Measurements from ENCODE around the gene ACTG1. TPM values are rescaled to one million over a fixed set of nuclear protein-coding genes. Genes with fewer than 3 reads are reported as not detected.

The ACTG1 gene
- total RNA-seq, 1 donor from 2014 or later = 3,444 TPM

DNA sequence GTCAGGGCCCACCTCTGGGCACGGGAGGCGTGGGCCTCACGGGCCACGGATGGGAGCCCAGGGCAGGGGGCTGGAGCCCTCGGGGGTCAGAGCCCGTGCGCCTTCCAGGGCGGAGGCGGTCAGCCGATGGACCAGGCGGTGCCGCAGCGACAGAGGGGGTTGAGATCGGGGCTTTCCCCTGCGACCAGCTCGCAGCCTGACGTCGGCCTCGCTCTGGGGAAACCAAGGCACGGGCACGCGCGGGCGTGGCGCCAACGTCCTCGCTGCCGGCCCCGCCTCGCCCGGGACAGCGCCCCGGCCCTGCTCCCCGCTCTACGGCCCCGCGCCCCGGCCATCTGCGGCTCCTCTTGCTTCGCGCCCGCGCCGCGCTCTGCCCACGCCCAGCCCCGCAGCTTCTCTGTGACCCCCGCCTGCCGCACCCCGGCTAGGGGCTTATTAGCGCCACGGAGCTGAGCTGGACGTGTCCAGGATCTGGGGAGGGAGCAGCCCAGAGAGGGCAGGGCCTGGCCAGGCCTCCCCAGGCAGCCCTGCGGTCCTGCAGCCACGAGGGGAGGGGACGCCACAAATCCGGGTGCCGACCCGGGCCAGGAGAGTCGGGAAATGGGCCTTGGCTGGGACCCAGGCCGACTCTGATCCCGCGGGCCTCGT lies 13.5 kb downstream of the ACTG1 start:
- no peak for DNase-seq (ENCODE audit: low read depth in 2 of 2)

DNA sequence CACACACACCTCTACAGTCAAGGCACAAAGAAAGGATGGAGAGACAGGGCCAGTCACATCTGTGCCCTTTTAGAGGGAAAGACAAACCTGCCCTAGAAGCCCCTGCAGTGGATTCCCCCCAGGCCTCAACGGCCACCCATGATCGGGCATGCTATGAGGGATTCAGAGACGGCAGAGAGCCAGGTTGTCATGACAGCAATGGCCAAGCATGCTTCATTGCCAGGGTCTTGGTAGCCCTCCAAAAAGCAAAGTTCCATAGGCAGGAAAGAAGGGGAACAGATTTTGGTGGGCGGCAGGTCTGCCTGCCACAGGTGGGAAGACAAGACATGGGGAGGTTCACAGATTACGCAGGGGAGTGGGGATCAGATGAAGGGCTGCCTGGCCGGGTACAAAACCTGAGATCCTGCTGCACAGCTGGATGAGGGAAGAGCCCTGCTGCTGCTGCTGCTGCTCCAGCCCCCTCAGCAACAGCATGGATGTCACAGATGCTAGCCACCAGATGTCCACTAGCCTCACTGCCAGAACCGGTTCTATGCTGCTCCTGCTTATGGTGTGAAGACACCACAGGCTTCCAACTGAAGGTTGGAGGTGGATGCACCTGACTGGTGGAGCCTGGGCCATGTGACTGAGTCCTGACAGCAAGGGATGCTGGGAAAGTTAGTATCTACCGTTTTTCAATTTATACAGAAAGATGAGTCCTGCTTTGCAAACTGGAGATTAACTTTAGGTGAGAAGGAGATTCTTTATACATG lies 17.8 kb downstream of the ACTG1 start:
- DNase-seq (ENCODE audit: low read depth in 2 of 2) = no peak

DNA sequence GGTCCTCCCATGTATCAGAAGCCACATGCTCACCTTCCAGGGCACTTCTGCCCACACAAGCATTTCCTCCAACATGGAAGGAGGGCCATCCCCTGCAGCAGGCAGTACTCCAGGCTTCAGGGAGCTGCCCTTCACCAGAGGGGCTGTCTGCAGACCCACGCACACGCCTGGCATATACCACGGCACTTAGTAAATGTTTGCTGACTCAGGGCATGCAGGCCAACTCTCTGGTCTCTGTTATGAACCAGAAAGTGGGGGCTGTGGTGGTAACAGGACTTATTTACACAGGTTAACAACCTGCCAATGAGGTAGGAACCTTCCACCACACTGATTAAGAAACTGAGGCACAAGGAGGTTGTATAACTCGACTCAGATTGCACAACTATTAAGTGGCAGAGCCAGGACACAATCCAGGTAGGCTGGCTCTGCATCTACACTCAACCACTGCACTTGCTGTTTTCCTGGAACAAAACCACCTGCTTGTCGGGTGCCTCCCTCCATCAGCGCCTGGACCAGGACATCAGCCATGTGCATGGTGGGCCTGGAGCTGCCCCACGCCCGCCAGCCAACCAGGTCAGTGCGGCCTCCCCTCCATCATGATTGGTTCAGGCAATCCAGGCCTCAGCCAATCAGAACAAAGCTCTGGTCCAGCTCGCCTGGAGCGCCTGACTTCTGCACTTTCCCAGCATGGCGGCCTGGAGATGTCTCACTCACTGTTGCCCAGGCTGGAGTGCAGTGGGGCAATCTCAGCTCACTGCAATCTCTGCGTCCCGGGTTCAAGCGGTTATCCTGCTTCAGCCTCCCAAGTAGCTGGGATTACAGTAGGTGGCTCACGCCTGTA lies 19.2 kb downstream of the ACTG1 start:
- DNase-seq (ENCODE audit: low read depth in 2 of 2) = no peak

DNA sequence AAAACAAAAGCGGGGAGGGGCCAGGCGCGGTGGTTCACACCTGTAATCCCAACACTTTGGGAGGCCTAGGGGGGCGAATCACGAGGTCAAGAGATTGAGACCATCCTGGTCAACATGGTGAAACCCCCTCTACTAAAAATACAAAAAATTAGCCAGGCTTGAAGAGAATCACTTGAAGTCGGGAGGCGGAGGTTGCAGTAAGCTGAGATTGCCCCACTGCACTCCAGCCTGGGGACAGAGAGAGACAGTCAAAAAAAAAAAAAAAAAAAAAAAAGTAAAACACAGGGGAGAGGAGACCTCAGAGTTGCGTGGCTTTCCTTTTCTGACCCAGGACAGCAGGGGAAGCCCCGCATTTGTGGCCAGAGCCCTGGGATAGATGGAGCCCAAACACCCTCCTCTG lies 19.9 kb downstream of the ACTG1 start:
- no peak for DNase-seq (ENCODE audit: low read depth in 2 of 2)

DNA sequence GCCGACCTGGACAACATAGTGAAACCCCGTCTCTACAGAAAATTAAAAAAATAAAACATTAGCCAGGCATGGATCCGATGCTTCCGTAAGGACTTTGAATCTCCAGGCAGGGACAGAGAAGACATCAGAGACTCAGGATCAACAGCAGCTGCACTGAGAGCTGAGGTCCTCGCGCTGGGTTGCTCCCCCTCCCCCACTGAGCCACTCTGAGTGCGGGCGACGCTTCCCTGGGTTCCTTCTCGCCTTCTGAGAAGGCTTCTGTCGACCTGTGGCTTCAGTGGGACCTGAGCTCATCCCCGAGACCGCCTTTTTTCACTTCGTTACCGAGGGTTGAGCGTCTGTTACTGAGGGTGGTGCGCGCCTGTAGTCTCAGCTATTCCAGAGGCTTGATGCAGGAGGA lies 20.4 kb downstream of the ACTG1 start:
- DNase-seq (ENCODE audit: low read depth in 2 of 2) = no peak

DNA sequence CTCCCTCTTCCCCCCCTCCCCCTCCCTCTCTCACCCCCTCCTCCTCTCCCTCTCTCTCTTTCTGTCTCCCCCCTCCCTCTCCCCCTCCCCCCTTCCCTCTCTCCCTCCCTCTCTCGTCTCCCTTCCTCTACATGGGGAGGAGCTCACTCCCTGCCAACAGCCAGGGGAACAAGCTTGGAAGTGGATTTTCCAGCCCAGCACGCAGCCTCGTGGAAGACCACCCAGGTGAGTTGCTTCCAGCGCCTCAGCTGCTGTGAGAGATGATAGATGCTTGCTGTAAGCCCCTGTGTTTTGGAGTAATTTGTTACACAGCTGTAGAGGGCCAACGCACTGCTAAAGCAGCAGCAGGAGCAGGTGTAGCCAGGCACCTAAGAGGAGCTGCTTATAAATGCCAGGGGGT lies 20.8 kb downstream of the ACTG1 start:
- no peak for DNase-seq (ENCODE audit: low read depth in 2 of 2)

DNA sequence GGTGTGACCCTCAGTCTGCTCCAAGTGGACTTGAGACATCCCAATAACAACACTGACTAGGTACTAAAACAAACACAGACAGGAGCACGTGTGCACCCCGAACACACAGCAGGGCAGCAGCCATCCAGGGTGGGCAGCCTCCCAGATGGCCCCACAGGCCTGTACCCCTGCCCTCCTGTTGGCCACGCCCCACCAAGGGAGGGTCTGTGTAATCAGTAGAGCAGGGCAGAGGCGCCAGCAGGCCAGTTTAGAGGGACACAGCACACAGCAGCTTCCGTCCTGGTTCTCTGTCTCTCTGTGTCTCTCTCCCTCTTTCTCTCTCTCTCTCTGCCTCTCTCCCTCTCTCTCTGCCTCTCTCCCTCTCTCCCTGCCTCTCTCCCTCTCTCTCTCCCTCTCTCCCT lies 21.4 kb downstream of the ACTG1 start:
- DNase-seq (ENCODE audit: low read depth in 2 of 2) = no peak

DNA sequence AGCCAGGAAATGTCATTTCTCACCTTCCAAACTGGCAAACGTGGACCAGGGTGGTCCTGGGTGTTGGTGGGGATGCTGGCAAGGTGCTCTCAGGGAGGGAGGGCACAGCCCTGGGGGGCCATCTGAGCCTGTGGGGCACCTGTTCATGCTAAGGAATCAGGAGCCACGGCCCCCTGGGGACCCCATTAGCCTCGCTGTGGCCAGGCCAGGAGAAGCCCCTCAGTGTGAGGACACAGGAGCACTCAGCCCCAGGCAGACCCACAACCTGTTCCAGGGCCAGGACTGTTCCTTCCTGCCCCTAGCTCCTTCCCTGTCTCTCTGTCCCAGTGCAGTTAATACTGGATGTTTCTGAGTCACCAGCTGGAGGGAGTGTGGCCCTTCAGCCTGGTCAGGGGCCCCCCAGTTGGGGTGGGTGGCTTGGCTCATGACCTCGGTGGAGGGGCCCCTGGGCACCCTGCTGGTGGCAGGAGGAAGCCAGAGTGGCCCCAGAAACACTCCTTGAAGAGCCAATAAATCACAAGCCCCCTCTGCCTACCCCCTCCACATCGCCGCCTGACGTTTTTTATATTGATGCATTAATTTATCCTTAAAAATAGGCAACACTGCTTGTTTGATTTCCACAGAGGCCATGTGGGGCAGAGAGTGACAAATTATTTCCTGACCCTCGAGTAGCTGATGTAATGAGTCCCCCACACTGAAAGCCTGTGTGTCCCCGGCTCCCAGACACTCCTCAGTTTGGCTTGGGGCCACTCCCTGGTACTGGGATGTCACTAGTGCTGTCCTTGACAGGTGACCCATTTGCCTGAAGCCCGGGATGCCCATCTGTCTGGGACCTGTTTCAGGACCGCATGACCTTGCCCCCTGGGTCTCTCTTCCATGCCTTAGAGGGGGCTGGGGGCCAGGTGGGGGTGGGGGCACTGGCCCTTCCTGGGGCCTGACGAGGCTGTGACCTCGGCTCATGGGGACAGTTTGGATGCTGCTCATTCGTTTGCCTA lies 22.3 kb downstream of the ACTG1 start:
- no peak for DNase-seq (ENCODE audit: low read depth in 2 of 2)

DNA sequence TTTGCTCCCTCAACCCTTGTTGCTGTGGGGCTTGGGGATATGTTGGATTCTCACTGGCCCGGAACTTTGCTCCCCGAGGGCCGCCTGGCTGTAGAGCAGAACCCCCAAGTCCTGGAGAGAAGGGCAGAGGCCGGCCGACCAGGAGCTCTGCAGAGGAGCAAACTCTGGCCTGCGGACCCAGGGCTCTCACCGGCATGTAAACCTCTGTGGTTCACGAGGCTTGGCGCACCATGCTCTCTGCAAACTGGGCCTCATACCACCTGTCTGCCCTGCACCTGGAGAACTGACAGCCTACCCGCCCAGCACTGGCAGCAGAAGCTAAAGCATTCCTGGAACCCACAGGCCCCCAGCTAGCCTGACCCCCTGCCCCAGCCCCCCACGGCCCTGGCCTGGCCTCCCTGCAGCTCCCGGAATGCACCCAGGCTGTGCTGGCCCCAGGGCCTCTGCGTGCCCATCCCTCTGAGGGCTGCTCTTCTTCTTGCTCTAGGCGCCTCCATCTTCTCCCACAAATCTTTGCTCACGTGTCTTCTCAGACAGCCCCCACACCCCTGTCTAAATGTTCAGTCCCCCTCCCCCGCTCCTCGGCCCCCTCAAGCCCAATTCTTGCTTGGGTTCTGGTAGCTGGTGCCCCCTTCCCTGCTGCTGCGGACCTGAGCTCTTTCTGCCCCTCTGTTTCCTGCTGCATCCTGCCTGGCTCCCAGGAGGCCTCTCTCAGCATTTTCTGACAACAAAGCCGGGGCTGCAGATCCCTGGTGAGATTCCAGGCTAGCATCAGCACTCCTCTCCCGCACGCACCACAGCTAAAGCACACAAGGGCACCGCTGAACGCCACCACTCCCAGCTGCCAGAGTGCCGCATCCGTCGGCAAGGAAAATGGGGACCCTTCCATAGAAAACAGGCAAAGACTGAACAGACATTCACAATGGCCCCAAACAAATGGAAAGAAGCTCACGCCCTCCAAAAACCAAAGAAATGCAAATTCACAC lies 23.3 kb downstream of the ACTG1 start:
- no peak for DNase-seq (ENCODE audit: low read depth in 2 of 2)

DNA sequence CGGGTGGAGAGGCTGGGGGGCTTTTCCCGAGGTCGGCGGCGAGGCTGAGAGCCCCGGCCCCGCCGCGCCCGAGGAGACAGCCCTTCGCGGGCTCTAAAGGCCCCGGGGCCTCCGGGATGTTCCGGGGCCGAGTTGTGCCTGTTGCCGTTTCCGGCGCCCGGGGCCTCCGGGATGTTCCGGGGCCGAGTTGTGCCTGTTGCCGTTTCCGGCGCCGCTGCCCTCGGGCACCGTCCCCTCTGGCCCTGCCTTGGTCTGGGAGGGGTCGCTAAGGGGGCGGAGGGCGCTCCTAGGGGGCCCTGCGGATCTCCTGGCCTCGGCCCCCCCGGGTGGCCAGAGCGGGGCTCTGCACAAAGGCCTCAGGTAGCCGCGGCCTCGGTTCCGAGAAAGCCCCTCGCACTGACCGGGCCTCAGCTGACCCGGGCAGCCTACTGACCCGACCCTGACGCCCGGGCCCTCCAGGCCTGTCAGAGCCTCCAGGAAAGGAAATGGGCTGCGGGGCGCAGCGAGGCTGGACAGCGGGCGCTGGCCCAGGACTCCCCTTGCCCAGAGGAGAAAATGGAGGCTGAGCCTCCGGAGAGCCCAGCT lies 24.2 kb downstream of the ACTG1 start:
- DNase-seq (ENCODE audit: low read depth in 2 of 2) = no peak

DNA sequence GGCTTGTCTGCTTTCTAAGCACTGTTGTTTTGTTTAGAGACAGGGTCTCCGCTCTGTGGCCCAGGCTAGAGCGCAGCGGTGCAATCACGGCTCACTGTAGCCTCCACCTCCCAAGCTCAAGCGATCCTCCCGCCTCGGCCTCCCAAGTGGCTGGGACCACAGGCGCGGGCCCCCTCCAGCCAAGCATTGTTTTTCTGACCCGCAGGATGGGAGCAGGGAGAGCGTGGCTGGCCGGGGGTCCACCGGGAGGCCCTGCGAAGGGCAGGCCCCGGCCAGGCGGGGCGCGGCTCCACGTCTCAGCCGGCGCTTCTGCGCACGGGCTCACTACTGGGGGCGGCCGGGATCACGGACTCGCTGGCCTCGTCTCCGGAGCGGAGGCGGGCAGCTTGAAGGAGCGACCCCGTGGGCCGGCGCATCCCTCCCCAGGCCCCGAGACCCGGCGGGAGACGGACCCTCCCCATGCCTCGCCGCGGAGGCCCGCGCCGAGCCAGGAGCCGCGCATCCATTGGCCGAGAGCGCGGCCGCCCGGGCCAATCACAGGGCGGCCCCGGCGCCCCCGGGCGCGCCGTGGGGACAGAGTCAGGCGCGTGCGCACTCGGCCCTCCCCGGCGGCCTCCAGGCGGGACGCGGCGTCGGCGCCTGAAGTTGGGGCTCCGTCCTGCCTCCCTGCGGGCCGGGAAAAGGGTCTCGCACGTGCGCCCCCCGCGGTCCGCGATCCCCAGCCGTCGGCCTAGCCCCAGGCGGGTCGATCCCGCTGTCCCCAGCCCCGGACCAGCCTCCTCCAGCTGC lies 24.9 kb downstream of the ACTG1 start:
- DNase-seq (ENCODE audit: low read depth in 2 of 2) = peak; percentile 71 to 84

DNA sequence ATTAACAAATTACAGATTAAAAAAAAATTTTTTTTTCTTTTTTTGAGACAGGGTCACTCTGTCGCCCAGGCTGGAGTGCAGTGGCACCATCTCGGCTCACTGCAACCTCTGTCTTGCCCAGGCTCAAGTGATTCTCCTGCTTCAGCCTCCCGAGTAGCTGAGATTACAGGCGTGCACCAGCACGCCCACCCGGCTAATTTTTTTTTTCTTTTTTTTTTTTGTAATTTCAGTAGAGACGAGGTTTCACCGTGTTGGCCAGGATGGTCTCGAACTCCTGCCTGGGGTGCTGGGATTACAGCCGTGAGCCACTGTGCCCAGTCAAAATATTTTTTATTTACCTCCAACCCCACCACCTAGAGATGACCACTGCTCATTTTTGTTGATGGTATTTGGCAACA lies 25.5 kb downstream of the ACTG1 start:
- no peak for DNase-seq (ENCODE audit: low read depth in 2 of 2)

DNA sequence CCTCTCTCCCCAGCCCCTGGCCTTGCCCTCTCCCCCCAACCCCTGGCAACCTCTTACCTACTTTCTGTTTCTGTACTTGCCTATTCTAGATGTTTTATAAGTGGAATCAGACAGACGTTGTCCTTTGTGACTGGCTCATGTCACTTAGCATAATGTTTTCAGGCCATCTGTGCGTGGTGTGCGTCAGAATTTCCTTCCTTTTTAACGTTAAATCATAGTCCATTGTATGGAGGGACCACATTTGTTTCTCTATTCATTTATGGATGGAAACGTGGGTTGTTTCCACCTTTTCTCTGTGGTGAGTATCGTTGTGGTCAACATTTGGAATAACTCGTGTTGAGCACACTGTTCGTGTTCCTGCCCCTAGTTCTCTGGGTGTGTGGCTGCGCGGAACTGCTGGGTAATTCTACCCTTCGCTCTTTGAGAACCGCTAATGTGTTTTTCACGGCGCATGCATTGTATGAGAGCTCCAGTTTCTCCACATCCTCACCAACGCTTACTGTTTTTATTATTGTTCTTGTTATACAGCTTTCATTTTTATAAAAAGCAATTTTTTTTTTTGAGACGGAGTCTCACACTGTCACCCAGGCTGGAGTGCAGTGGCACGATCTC lies 26.3 kb downstream of the ACTG1 start:
- DNase-seq (ENCODE audit: low read depth in 2 of 2) = peak in 1 of 2 donors; percentile 96

DNA sequence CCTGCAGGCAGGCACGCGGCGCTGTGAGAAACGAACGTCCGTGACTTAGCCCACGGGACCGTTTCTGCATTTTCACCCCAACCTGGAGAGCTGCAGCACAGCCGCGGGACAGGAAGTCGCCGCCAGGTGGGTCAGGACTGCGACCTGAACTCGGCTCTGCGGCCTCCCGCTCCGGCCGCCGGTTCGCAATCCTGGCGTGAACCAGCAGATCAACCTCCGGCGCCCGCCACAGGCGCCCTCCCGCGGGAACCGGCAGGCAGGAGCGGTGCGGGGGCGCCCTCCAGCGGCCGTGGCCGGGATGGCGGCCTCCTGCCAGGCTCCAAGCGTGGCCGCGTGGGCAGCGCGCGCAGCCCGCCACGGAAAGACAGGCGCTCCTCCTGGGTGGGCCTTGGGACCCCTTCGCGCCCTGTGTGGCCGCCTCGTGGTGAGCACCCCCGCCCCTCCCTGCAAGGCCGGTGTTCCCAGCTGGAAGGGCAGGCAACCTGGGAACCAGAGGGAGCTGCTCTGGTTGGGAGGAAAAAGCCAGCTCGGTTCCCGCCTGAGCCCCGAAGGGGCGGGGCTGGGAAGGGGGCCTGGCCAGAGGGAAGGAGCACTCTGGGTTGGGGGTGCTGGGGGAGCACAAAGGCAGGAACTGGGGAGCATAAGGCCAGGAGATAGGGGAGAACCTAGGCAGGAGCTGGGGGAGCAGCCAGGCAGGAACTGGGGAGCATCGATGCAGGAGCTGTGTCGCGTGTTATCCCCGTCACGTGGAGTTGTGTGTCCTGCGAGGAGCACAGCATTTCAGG lies 28.2 kb downstream of the ACTG1 start:
- peak; percentile 76 to 89 for DNase-seq (ENCODE audit: low read depth in 2 of 2)

DNA sequence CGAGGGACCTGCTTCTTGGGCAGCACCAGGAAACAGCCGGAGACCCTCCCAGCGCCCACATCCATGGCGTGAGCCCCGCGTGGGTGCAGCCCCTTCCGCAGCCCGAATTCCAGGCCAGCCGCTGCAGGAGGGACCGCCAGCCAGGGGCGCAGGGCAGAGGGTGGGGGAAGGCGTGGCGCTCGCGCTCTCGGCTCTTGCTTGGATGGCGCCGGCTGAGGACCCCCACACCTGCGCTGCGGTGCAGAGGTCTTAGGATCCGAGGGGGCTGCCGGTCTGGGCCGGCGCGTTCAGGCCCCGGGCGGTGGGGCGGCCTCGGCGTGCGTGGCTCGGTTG lies 28.8 kb downstream of the ACTG1 start:
- no peak for DNase-seq (ENCODE audit: low read depth in 2 of 2)

DNA sequence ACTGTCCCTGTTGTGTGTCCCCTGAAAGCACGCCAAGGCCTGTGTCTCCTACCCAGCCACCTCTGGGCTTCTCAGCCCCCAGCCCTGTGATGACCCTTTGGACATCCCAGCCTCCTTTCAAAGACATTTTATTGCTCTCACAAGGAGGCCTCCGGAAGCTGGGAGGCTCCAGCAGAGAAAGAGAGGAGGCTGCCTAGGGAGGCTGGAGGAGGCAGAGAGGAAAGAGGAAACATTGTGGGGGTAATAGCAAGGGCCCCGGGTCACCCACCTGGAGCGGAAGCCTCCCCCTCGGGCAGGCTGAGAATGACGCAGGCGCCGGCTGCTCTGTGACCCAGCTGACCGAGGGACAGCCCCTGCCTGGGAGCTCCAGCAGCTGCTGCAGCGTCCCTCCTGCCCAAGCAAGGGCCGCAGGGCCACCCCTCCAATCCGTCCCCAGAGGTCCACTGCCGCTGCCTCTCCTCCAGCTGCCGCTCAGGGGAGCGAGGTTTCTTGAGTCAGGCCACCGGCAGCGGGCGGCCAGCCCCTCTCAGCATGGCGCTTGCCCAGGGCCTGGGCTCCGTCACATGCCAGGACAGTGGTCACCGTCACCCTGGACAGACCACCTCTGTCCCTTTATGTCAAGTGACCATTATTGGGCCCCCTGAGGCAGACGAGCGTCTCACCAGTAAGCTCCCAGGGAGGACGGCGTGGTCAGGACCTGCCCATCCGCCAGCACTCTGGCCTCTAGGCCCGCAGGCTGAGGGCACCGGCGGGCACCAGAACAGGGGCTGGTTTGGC lies 29.3 kb downstream of the ACTG1 start:
- peak; percentile 46 to 80 for DNase-seq (ENCODE audit: low read depth in 2 of 2)

DNA sequence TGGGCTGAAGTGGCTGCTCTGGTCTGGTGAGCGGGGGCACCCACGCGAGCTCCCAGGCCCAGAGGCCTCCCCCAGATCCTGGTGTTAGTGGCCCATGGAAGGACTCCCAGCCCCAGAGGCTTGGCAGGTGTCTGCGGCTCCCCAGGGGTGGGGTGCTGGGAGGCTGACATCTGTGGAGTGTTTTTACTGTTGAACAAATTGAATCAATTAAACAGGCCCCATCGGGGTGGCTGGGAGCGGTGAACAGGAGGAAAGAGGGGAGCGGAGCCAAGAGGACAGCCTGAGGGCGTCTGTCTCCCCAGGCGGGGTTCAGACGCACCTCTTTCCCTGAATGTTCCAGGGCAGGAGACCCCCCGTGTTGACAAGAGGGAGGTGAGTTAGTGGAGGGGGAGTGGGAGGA lies 29.9 kb downstream of the ACTG1 start:
- DNase-seq (ENCODE audit: low read depth in 2 of 2) = no peak

Data from lung microvascular endothelial cell (primary cell).